ENCODE results near the gene BIRC3.
A peak's percentile ranks its signal among the peaks of the same experiment; 100 is the strongest.

BIRC3 gene

DNA sequence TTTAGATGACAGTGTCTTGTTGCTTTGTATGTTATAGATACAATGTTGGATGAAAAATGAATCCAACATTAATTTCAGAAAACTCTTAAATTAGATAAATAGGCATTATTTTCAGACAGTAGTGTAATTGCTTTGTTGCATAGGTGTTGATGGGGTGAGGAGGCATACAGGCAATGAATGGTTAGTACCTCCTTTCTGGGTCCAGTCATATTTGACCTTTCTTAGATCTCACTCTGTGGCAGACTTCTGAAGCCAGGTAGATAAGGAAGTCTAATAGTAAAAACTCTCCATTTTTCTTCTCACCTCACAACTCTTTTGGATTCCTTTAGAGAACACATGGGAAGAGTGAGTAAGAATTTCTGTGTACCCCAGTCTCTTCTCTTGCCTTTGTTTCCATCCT lies 61.5 kb downstream of the BIRC3 start:
- DNase-seq: no peak

DNA sequence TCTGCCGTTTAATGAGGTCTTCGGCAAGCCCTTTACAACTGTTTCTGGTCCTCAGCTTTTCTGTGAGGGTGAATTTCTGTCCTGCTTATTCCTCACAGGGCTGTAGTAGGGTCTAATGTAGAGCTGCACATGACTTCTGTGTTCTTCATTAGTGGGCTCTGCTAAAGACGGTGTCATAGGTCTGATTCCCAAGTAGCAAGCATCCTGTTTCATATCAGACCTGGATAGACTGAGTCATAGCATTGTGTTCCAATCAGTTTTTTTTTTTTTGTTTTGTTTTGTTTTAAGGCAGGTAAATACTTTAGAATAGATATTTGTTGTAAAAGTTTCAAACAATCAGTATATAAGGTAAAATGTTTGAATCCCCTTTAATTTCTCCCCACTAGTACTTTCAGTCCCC lies 65.1 kb downstream of the BIRC3 start:
- DNase-seq: no peak

DNA sequence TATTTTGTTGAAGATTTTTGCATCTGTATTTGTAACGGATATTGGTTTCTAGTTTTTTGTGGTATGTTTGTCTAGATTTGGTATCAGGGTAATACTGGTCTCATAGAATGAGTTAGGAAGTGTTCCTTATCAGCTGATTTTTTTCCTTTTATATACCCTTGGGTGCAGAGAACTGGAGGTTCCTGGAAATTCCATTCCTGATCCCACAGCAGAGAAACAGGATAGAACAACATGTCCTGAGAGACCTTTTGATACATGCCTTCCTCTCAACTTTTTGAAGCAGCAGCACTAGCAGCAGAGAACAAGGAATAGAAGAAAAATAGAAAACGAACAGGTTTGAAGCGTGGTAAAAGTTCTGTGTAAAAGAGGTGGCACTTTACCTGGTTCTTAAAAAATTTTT lies 66.6 kb downstream of the BIRC3 start:
- DNase-seq: no peak

DNA sequence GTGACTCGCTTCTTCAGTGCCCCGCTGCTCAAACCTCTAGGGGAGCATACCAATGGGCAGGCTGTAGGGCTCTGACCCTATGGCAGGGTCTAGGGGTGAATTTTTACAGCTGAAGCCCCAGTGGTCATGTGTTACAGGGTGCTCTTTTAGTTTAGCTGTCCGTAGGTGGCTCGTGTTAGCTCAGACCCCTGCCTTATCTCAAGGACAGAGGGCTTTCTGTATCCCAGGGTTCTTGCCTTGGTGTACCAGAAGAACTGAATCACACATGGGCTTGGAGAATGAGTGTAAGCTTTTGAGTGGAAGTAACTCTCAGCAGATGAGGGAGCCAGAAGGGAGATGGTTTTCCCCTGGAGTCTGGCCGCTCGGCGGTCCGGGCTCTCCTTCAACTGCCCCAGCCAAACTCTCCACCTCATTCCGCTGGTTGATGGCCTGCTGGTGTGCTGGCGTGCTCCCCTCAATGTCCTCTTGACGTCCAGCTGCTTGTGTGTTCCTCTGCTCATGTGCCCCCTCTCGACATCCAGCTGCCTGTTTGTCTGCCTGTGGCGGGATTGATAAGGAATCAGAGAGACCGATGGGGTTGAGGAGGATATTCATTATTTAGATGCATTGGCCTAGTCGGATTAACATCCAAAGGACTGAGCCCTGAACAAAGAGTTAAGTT lies 67.3 kb downstream of the BIRC3 start:
- DNase-seq: no peak

DNA sequence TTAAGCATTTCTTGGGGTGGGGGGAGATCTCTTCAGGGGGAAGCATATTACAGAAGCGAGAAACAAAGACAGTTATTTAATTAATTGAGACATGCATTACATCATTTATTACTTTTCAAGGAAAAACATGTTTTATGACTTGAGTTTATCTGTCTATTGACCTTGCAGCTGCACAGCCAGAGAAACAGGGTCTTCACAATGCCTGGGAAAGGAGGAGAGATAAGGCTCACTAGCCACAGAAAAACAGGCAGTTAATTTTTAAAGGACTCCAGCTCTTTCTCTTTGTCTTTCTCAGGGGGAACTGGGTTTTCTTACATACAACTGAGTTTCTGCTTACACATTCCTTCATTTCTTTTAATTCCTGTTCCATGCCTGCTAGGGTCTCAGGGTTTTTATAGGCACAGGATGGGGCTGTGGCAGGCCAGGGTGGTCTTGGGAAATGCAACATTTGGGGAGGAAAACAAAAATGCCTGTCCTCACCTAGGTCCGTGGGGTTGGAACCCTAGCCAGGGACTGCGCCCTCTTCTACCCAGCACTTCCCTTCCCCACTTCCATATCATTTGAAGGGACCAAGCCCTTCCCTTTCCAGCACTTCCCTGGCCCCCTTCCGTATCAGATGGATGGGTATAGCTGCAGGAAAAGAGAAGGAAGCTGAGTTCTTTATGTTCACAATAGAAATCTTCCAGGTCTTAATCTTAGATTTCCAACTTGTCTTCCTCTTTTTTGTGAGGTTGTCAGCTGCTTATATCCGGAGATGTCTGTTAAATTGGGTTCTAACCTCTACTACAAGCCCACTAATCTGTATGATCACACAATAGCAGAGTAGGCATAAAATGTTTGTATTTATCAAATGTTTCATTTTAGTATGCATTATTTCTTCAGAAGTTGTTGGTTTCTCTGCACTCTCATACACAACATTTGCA lies 68.1 kb downstream of the BIRC3 start:
- peak; percentile 50 to 65 for DNase-seq

DNA sequence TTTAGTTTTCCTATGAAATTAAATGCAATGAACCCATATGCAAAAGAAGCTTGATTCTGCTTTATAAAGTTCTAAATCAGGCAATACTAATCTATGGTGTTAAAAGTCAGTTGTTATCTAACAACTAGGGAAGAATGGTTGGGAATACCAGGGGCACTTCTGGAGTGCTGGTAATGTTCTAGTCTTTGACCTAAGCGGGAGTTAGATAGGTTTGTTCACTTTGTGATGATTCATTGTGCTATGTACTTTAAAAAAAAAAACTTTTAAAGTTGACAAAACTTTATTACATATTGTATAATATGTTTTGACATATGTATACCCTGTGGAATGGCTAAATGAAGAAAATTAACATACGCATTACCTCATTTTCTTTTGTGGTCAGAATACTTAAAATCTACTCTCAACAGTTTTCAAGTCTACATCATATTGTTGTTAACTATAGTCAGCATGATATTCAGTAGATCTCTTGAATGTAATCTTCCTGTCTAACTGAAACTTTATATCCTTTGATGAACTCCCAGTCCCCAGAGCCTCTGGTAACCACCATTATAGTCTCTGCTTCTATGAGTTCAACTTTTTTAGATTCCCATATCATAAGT lies 69.0 kb downstream of the BIRC3 start:
- no peak for DNase-seq

DNA sequence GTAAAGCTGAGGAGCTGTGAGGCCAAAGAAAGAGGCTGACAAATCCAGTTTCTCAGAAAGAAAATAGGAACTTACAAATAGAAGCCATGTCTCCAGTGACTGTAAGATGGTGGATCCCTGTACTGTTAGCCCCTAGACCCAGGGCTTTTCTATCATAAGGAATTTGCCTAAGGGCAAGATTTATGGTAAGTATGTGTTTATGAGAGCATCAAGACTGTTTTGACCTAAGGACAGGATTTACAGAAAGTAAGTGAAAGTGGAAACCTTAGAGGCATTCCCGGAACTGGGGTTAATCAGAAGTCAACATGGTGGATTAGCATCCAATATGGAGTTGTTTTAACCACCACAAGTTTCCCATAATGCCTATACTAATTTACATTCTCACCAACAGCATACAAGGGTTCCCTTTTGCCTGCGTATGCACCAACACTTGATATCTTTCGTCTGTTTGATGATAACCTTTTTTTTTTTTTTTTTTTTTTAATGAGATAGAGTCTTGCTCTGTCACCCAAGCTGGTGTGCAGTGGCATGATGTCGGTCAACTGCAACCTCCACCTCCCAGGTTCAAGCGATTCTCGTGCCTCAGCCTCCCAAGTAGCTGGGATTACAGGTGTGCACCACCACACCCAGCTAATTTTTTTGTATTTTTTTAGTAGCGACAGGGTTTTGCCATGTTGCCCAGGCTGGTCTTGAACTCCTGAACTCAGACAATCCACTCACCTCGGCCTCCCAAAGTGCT lies 69.9 kb downstream of the BIRC3 start:
- DNase-seq: no peak
